Lower leg skin (tissue), 3 donors: Measurements from ENCODE around the gene MCM6.
"Not testable (repeated sequence)": the region's sequence is repeated elsewhere in the genome, so short reads cannot be mapped to it uniquely, and the experiment has no call there.

Source experiments
- CTCF ChIP-seq, 3 donors: fragments of 450-650 bp; IDR thresholded peaks; one replicate each; pipeline ENCODE4 v1.5.1; 2016; ENCODE audit warnings: antibody characterized with exemption in 3 of 3, mild to moderate bottlenecking in 3 of 3, moderate library complexity in 2 of 3
- POLR2A ChIP-seq, 2 donors: fragments of 450-650 bp; IDR thresholded peaks; one replicate each; pipeline ENCODE4 v1.6.1; 2016 to 2017; ENCODE audit warnings: antibody characterized with exemption in 2 of 2, mild to moderate bottlenecking in 1 of 2, moderate library complexity in 1 of 2

- TF ChIP-seq CTCF, POLR2A (IDR thresholded peaks at IDR 0.05): not testable (repeated sequence)
Observed at GRCh38 chr2:135807874-135808273, 68.4 kb downstream of the MCM6 start.
